ENCODE results near the gene FIBCD1.
"Not testable (repeated sequence)": the region's sequence is repeated elsewhere in the genome, so short reads cannot be mapped to it uniquely, and the experiment has no call there.

FIBCD1 gene

DNA sequence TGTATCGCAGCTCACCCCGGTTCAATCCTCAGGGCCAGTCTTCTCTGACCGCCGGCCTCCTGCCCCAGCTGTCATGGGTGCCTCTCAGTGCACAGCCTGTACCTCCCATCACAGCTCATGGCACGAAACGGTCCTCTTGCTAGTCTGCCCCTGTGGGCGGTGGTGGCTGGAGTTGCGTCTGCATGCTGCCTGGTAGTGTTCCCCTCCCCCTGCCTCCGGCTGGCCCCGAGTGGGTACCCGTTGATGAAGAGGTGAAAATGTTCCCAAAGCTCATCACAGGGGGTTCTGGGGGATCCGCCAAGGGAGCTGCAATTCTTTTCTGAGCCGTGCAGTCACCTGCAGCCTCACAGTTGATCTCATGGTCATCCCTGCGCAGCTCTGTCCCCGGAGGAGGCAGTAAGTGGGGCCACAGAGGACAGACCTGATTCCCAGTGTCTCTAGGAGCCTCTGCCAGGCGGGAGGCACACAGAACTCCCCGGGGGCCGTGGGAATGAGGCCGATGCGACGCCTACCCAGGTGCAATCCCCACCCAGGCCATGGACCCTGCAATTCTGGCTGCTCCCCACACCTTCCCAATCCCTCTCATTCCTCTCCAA, 34.7 kb upstream of the FIBCD1 start:
- no peak for DNase-seq (ENCODE audit: low read depth)

DNA sequence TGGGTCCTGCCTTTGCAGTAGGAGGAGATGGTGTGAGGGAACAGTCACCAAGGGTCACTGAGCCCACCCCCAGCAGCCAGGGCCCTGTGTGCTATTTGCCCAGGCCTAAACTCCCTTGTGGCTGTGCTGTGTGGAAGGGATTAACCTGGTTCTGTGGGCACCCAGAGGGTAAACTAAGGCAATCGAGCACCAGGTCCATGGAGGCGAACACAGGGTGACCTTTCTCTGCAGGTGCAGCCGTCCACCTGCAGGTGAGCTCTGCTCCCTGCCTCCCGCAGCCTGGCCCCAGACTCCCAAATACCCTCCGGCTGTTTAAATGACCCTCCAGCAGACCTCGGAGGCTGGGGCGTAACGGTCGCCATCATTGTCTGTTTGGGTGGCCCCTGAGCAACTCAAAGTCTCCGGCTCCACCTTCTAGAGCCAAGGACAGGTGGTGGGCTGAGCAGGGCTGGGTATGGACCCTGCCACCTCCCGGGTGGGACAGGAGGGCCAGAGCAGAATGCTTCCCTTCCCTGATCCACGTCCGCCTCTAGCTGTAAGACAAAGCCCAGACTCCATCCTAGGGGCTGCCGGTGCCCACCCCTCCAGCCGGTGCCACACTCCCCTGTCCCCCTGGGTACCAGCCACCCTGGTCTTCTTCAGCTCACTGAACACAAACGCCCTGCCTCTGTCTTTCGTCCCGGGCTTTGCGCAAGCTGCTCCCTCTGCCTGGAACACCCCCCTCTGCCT, 34.1 kb upstream of the FIBCD1 start:
- DNase-seq (ENCODE audit: low read depth) = no peak

DNA sequence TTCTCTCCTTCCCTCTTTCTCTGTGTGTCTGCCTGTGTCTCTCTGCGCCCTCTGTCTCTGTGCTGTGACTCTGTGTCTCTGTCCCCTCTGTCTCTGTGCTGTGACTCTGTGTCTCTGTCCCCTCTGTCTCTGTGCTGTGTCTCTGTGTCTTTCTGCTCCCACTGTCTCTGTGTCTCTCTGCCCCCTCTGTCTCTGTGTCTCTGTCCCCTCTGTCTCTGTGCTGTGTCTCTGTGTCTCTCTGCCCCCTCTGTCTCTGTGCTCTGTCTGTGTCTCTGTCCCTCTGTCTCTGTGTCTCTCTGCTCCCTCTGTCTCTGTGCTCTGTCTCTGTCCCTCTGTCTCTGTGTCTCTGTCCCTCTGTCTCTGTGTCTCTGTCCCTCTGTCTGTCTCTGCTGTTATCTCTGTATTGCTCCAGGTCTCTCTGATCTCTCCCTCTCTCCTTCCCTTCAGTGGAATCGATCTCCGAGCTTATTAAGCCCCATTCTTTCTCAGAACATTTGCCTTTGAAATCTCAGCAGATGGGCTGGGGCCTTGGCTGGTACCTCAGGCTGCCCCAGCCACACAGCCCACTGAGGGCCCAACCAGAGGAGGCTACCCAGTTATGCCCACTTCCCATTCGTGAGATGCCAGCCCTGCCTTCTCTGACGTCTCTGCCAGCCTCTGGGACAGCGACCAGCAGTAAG, 33.4 kb upstream of the FIBCD1 start:
- DNase-seq (ENCODE audit: low read depth) = no peak

DNA sequence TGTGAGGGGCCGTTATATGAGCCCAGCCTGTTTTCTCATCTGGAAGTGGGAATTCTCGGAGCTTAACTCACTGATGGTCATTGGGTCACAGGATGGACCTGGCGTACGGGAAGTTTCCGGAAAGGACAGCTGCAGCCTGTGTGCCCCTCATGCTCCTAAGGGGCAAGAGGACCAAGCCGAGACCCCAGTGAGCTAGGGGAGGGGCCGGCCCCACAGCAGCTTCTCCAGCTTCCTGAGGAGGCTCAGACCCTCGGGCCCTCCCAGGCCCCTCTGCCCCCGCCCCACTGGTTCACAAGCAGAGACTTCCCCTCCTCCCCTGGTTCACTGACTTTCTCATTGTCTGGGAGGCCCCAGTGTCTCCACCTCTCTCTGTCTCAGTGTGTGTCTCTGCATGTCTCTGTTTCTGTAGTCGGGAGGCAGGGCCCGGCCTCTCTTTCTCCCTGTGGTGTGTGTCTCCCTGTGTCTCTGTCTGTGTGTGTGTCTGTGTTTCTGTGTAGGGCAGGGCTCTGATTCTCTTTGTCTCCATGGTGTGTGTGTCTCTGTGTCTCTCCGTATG, 32.3 kb upstream of the FIBCD1 start:
- DNase-seq (ENCODE audit: low read depth) = no peak

DNA sequence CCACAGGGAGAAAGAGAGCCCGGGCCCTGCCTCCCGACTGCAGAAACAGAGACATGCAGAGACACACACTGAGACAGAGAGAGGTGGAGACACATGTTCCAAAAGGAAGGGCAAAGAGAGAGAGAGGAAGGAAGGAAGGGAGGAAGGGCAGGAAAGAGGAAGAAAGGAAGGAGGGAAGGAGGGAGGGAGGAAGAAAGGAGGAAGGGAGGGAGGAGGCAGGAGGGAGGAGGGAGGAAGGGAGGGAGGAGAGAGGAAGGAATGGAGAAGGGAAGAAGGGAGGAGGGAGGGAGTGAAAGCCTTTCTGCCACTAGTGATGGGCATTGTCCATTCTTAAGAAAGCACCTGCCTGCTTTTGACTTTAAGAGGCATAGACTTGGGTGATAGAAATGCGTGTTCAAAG, 31.8 kb upstream of the FIBCD1 start:
- DNase-seq (ENCODE audit: low read depth) = no peak

DNA sequence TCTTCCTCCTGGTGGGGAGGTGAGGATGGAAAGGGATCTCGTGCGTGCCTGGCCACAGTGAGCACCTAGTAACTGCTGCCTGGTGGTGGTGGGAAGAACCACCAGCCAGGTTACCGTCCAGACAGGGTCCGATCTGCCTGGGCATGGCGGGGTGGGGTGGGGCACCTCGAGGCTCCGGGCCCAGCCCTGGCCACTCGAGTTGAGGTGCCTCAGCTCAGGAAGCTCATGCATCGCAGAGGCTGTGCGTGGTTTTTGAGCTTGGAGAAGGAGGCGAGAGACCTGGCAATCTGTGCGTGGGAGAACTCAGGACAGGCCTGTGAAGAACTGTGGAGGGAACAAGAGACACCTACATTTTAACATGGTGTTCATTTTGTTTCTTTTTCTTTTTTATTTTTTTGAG, 31.0 kb upstream of the FIBCD1 start:
- no peak for DNase-seq (ENCODE audit: low read depth)

DNA sequence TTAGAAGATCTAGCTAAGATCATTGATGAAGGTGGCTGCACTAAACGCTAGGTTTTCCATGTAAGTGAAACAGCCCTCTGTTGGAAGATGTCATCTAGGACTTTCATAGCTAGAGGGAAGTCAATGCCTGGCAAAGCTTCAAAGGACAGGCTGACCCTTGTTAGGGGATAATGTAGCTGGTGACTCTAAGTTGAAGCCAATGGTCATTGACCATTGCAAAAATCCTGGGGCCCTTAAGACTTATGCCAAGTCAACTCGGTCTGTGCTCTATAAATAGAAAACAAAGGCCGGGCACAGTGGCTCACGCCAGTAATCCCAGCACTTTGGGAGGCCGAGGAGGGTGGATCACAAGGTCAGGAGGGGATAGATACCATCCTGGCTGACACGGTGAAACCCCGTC, 26.6 kb upstream of the FIBCD1 start:
- DNase-seq (ENCODE audit: low read depth) = no peak

DNA sequence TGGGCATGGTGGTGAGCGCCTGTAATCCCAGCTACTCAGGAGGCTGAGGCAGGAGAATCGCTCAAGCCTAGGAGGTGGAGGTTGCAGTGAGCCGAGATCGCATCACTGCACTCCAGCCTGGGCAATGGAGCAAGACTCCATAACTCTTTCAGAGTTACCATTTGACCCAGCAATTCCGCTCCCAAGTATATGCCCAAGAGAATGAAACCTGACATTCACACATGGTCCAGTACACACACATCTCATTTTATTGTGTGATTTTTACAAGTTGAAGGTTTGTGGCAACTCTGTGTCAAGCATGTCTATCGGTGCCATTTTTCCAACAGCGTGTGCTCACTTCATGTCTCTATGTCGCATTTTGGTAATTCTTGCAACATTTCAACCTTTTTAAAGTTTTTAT, 24.9 kb upstream of the FIBCD1 start:
- no peak for DNase-seq (ENCODE audit: low read depth)

DNA sequence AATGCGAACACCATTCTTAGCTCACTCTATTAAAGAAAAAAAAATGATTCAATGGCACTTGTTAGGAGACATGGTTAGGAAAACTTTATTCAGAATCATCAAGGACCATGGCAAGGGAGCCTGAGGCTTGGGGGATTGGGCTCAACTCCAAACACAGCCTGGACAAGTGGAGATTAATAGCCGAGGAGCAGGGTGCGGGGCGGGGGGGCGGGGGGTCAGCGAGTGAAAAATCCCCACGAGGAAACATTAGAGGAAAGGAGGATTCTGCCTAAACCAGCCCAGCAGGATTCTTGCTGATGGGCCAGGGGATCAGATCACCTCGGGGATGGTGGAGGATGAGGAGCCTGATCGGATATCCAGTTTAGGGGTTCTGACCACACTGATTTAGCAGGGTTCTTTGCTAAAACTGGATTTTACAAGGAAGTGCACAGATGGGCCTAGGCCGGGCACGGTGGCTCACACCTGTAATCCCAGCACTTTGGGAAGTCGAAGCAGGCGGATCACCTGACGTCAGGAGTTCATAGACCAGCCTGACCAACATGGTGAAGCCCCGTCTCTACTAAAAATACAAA, 24.4 kb upstream of the FIBCD1 start:
- DNase-seq (ENCODE audit: low read depth) = no peak

DNA sequence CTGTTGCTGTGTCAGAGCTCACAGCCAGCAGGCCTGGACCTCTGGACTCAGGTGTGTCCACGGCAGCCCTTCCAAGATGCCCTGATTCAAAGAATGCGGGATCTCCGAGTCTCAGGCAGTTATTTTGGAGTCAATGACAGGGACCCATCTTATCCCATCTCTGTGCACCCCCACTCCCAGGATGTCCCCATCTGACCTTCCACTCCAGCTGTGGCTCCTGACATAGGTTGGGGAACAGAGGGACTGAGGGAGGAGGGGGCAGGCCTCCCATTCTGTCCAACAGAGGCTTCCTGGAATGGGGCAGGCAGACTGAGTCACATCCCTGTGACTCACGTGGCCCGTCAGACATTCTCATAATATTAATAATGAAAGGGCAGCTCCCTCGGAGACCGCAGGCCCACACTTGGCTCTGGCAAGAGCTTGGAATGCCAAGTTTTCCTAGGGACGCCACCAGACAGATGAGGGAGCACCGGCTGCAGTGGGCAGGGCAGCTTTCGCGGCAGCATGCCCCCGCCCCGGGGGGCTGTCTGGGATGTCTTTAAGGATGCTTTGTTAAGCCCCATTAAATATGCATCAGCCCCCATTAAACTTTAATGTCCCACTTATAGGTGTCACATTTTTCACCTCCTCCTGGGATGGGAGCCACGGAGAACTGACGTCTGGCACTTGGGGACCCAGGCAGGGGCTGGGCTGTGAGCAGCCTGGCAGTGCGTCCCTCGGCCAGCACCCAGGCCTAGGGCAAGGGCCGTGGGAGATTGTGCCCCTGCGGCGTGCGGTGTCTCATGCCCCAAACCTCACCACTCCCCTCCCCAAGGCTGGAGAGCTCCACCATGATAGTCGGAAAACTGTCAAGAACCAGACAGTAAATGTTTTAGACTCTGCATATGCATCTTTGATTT, 23.6 kb upstream of the FIBCD1 start:
- peak; percentile 92 for DNase-seq (ENCODE audit: low read depth)

DNA sequence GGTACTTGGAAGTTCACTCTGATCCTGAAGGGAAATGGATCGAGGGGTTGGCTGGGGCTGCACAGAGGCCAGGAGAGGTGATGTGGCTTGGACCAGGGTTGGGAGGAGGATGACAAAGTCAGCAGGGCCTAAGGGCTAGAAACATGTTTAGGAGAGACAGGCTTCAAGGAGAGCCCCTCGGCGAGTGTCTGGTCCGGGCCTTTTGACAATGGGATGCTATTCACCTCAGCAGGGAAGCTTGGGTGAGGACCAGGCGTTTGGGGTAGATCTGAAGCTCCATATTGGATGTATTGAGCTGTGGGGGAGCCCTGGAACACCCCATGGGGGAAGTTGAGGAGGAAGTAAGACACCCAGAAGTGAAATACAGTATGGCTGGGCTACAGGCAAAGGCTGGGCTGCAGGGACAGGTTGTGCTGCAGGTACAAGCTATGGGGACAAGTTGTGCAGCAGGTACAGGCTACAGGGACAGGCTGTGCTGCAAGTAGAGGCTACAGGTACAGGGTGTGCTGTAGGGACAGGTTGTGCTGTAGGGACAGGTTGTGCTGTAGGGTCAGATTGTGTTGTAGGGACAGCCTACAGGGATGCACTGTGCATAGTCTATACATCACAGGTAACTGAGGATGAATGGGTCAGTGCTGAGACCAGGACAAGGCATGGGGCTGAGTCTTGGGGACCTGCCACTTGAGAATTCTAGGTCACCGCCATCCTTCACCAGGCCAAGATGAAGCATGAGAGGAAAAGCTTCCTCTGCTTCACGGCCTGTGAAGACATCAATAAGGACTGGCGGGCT, 22.7 kb upstream of the FIBCD1 start:
- no peak for DNase-seq (ENCODE audit: low read depth)

DNA sequence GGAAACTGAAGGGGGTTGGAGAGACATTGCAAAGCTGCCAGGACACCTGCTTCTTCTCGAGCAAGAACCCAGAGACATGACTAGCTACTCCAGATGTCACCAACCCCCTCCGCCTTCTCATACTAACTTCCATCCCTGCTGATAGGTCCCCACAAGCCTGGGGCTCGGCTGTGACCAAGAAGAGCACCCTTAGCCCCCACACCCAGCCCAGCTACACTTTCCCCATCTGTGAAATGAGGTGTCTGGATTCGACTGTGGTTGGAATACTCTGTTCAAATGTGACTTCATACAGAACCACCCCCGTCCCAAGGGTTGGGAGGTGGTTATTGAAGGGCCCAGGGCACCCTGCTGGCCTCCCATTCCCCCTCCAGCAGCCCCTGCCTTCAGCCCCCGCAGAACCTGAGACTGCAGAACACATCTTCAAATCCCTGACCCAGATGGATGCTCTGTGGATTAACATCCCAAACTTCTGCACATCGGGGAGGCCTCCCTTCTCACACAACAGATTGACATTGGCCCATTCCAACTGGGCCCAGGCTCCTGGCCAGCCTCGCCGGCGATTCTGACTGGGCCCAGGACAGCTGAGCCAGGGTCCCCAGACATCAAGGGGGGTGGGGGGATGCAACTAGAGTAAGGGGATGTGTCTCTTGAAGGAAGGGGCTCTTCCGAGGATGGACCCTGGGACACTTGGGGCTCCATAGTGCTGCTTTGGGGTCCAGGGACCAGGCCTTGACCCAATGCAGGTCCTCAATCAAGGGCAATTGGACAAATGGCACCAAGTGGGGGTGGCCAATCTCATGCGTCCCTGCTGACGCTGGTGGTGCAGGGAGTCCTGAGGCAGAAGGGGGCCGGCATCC, 21.7 kb upstream of the FIBCD1 start:
- no peak for DNase-seq (ENCODE audit: low read depth)

DNA sequence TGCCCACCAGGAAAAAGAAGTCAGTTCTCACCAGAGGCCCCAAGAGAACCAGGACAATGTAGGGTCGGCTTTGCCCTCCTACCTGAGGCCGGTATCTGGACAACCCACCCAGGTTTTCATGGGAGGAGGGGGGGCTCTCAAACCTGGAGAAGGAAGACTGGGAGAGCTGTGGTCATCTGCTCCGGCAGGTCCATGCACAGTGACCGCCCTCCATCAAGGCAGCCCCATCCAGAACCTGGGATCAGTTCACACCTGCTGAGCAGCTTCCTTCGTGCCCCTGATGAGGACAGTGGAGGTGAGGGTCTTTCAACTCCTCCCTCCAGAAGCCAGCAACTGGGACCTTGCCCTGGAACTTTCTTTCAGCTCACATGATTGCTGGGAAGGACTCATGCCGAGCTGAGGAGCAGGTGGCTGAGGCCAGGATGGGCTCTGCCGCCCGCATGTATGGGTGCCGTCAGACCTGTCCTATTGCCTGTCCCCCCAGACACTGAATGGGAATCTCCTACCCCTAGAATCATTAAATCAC, 20.8 kb upstream of the FIBCD1 start:
- DNase-seq (ENCODE audit: low read depth) = no peak

DNA sequence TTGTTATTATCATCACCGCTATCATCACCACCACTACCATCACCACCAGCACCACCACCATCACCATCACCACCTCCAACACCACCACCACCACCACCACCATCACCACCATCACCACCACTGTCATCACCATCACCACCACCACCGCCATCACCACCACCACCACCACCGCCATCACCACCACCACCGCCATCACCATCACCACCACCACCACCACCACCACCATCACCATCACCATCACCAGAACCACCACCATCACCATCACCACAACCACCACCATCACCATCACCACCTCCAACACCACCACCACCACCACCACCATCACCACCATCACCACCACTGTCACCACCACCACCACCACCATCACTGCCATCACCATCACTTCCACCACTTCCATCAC, 19.5 kb upstream of the FIBCD1 start:
- not testable (repeated sequence) for DNase-seq (ENCODE audit: low read depth)

DNA sequence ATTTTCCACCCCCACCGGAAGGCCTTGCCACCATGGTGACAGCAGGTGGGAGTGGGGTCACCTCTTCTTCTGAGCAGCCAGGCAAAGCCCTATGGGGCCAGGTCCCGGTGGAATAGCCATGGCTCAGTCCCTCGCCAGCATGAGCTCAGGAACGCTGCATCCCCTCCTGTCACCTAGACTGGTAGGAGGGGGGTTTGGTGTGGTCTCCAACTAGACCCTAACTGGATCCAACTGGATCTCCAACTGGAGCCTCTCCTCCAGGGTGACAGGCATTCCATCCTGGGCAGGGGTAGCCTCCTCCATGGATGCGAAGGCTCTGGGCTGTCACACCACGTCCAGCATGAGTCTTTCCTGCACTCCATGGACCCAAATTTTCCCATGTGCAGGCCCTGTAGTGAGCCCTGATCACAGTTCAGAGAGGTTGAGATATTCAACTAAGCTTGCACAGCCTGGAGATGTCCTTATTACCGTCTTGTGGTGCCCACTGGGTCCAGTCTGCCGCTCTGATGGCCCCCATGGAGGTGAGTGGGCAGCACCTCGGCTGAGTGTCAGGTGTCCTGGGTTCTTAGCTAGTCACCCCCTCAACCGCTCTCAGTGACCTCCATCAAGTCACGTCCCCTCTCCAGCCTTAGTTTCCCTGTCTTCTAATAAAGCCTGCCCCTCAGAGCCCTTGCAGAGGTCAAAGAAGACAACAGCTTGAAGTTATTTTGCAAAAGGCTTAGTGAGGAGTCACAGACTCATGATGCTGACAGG, 18.6 kb upstream of the FIBCD1 start:
- no peak for DNase-seq (ENCODE audit: low read depth)

DNA sequence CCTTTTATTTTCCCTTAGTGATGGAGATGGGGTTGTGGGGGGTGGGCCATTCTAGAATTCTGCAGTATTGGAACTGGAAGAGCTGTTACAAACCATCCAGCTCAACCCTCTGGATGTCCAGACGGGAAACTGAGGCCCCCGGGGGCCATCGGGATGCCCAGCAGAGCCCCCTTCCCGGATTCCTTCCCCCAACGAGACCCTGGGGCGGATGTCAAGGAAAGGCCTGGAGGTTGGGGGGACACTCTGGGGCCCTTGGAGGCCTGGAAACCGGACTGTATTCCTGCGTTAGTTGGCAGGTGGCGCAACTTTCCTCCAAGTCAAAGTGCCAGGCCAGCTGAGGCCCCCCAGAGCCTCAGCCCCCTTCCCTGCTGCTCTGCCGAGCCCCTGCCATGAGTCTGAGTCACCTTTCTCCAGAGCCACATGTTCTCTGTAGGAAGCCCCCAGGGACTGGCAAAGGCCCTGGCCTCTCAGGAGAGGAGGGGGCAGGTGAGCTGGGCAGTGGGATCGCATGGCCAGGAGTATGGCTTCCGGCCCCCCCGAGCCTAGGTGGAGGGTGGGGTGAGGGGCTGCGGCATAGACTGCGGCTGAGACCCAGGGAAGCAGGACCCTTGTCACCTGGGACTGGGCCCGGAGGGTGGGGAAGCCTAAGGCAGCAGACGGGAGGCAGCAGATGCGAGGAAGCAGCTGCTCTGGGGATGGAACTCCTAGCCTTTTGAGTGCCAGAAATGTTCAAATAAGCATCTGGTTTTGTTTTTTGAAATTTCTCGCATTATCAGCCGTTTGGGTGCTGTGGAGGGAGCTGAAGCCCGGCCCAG, 17.8 kb upstream of the FIBCD1 start:
- DNase-seq (ENCODE audit: low read depth) = no peak

DNA sequence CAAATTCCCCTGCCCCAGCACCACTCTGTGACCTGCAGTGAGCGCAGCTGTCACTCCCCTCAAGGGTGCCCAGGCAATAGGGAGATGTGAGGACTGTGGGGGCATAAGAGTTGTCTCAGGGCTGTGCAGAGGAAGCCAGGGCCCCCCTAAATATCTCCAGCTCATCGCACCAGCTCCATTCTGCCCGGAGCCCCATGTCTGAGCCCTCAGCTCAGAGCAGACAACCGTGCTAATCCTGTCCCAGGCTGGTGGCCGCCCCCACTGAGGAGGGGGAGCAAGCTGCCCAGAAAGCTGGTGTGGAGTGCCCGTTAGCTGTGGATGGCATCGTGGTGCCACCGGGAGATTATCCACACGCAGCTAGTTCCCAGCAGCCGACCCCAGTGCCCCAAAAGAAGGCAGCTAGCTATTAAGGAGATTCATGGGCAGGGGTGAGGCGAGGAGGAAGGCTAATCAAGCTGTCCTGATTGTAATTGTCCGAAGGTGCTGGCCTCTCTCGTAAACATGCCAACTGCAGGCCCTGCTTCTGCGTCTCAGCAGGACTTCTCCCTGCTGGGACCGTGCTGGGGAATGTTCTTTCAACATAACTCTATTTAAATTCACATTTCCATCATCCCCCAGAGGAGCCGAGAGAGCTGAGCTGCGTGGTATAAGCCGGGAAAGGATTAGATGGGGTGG, 17.0 kb upstream of the FIBCD1 start:
- DNase-seq (ENCODE audit: low read depth) = no peak

DNA sequence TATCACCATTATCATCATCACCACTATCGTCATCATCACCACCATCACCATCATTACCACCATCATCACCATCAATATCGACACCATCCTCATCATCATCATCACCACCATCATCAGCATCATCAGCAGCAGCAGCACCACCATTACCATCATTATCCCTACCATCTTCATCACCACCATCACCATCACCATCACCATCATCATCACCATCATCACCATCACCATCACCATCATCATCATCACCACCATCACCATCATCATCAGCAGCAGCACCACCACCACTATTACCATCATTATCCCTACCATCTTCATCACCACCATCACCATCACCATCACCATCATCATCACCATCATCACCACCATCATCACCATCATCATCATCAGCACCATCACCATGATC, 15.9 kb upstream of the FIBCD1 start:
- not testable (repeated sequence) for DNase-seq (ENCODE audit: low read depth)
